Measurements from ENCODE around the gene TIMM13. TPM values are rescaled to one million over a fixed set of nuclear protein-coding genes. Genes with fewer than 3 reads are reported as not detected.

Gene TIMM13
- total and polyA plus RNA-seq, 10 of the 15 experiments (the other 5 are each of a cell fraction or from before 2014, with no cell fraction given) = 9.9 to 205 (median 63.6) TPM

GRCh38 chr19:2391118-2391725, 36.2 kb downstream of the TIMM13 start:
- Histone ChIP-seq H4K20me1 (ENCODE audit: control insufficient read depth, insufficient read depth) (no peaks in the 10 kb centered on the region), H2AFZ (ENCODE audit: control insufficient read depth, low read depth, low read length) (no peak overlapping the region), H3K4me1 (ENCODE audit: control insufficient read depth, insufficient read depth, low read length) (peaks cover 9% of the 10 kb centered on the region), H3K79me2 (ENCODE audit: control insufficient read depth, insufficient read depth, low read length) (no peaks in the 10 kb centered on the region), H3K4me2 (ENCODE audit: control insufficient read depth, insufficient read depth) (no peak overlapping the region), H3K27me3 (replicated peaks in 1 of 2; ENCODE audit: control insufficient read depth in 2 of 2, insufficient read depth in 2 of 2, low read length in 1 of 2) (no peaks in the 10 kb centered on the region; a peak in 1 of 4 replicates), H3K4me3 (no peak overlapping the region), H3K9me3 (replicated peaks; ENCODE audit: control insufficient read depth, insufficient read depth, low read length) (no peaks in the 10 kb centered on the region; the same call in 2 of the 3 replicates), H3K27ac (ENCODE audit: control insufficient read depth, insufficient read depth) (no peak overlapping the region), H3K36me3 (ENCODE audit: control insufficient read depth in 2 of 2, insufficient read depth in 2 of 2, low read length in 1 of 2) (no peaks in the 10 kb centered on the region), H3K9ac (ENCODE audit: control insufficient read depth, insufficient read depth, low read length) (no peak overlapping the region)
- ATAC-seq (peak; percentile 50), FAIRE-seq (peak; percentile 85), DNase-seq (ENCODE audit: low read depth, low spot score) (peak; percentile 21)
- in situ Hi-C loops (cut with MboI) = loop anchor here (5.0 kb wide), 1 partner anchor 221 kb away; no protein-coding TSS in a partner anchor
- ChIA-PET RAD21 (ENCODE audit: unreplicated experiment) (interaction anchor here (1.0 to 5.3 kb wide), 9 partner anchors 64 to 236 kb away, joined by 3 to 31 read pairs (median 7); partner anchors contain the start of gene PLEKHJ1), CTCF (interaction anchor here (0.6 to 5.6 kb wide), 18 partner anchors 17 to 245 kb away, joined by 3 to 66 read pairs (median 8); no protein-coding TSS in a partner anchor), POLR2A (interaction anchor here (0.6 to 1.0 kb wide), 4 partner anchors 44 to 227 kb away, joined by 3 to 7 read pairs (median 5); partner anchors contain the start of gene LMNB2), SMC1A (ENCODE audit: uncharacterized antibody, unreplicated experiment) (interaction anchor here (0.7 to 3.6 kb wide), 9 partner anchors 20 to 222 kb away, joined by 3 to 28 read pairs (median 4); partner anchors contain the start of genes LSM7 and SPPL2B)
- BruUV-seq (replicated peaks) = no TSS peak
- WGBS (ENCODE audit: insufficient coverage, insufficient replicate concordance, low lambda C conversion rate, missing lambda C conversion rate) = 0% methylated on average over 10 of the region's 10 CpGs
- intact Hi-C loops (cut with micrococcal nuclease; ENCODE audit: unreplicated experiment) = loop anchor here (5.0 to 10.0 kb wide), 5 partner anchors 64 to 234 kb away; partner anchors contain the start of genes LSM7, PLEKHJ1, SF3A2 and SPPL2B
- TF ChIP-seq PRDM15 (CRISPR knock-in tag; IDR thresholded peaks at IDR 0.05) (no peak), BHLHE40 (IDR thresholded peaks at IDR 0.05; ENCODE audit: borderline replicate concordance in 1 of 2, low read depth in 2 of 2, low read length in 1 of 2) (peak; percentile 48 to 56; a peak in 3 of 4 replicates), E2F4 (IDR thresholded peaks at IDR 0.05; ENCODE audit: low read depth, low read length) (no peak), RAD51 (IDR thresholded peaks at IDR 0.05) (no peak), HDGF (IDR thresholded peaks at IDR 0.05) (0 out of 2 replicates have a peak, but pooled peaks have one; percentile 55), TAF1 (IDR thresholded peaks at IDR 0.05; ENCODE audit: borderline replicate concordance, low read depth, low read length) (no peak), SMAD1 (IDR thresholded peaks at IDR 0.05; ENCODE audit: low read depth, partially characterized antibody) (no peak), ZBTB4 (CRISPR knock-in tag; IDR thresholded peaks at IDR 0.05) (no peak), RAD21 (IDR thresholded peaks at IDR 0.05; ENCODE audit: insufficient read depth, low read depth, low read length) (peak; percentile 91), HCFC1 (IDR thresholded peaks at IDR 0.05; ENCODE audit: low read length) (no peak)
